DND-41 (cell line): ENCODE data around the gene DNASE2B.

Experiments used
- EZH2 ChIP-seq: IDR thresholded peaks from 3 replicates; pipeline ENCODE4 v1.6.1; 2012; ENCODE audit warnings: borderline replicate concordance, low read depth, mild to moderate bottlenecking, moderate library complexity, low read length, inconsistent platforms; ENCODE audit not compliant: severe bottlenecking
- TF ChIP-seq, protein P1 (sequence below): IDR thresholded peaks from 2 replicates; pipeline ENCODE4 v1.5.1; 2012; ENCODE audit warnings: borderline replicate concordance, low read length, moderate library complexity, mild to moderate bottlenecking; ENCODE audit not compliant: poor library complexity, severe bottlenecking; ENCODE audit errors: extremely low read depth

GRCh38 chr1:84367219-84367618 is 31.1 kb upstream of the DNASE2B start:
- TF ChIP-seq, protein P1, sequence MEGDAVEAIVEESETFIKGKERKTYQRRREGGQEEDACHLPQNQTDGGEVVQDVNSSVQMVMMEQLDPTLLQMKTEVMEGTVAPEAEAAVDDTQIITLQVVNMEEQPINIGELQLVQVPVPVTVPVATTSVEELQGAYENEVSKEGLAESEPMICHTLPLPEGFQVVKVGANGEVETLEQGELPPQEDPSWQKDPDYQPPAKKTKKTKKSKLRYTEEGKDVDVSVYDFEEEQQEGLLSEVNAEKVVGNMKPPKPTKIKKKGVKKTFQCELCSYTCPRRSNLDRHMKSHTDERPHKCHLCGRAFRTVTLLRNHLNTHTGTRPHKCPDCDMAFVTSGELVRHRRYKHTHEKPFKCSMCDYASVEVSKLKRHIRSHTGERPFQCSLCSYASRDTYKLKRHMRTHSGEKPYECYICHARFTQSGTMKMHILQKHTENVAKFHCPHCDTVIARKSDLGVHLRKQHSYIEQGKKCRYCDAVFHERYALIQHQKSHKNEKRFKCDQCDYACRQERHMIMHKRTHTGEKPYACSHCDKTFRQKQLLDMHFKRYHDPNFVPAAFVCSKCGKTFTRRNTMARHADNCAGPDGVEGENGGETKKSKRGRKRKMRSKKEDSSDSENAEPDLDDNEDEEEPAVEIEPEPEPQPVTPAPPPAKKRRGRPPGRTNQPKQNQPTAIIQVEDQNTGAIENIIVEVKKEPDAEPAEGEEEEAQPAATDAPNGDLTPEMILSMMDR = no peak
- no peak for TF ChIP-seq EZH2
